Cardiac muscle cell (in vitro differentiated cells and primary cell): Measurements from ENCODE around the gene CLIC5. TPM values are rescaled to one million over a fixed set of nuclear protein-coding genes. Genes with fewer than 3 reads are reported as not detected.

Source experiments
- DNase-seq, 2 donors: peaks; one replicate each; pipeline versions ENCODE4 v3.0.0 to v3.0.0-alpha.2; 2010 to 2017; ENCODE audit warnings: low read depth in 1 of 2, low spot score in 1 of 2
- H3K27ac ChIP-seq: fragments of 200-600 bp; sonication (generic); 2 replicates; pipeline ENCODE4 v1.5.1; 2016
- H3K27me3 ChIP-seq: fragments of 200-600 bp; sonication (generic); 2 replicates; pipeline ENCODE4 v1.6.0; 2016; ENCODE audit warnings: control low read depth
- H3K36me3 ChIP-seq: fragments of 200-600 bp; sonication (generic); 2 replicates; pipeline ENCODE4 v1.5.1; 2016; ENCODE audit warnings: control low read depth
- H3K4me1 ChIP-seq: fragments of 200-600 bp; sonication (generic); 2 replicates; pipeline ENCODE4 v1.8.1; 2017; ENCODE audit warnings: low read depth, mild to moderate bottlenecking, mixed run types
- H3K4me3 ChIP-seq: fragments of 200-600 bp; sonication (generic); 2 replicates; pipeline ENCODE4 v1.5.1; 2016; ENCODE audit warnings: mild to moderate bottlenecking
- H3K9me3 ChIP-seq: fragments of 200-600 bp; sonication (generic); 2 replicates; pipeline ENCODE4 v1.5.1; 2017; ENCODE audit warnings: low read depth, mild to moderate bottlenecking, control low read depth
- polyA plus RNA-seq: library from polyadenylated mRNA; unstranded; fragments of >200 nt; fragmentation: Nextera tagmentation; extraction: Ambion mirVana; gene quantifications from 2 replicates; pipeline ENCODE4 v1.2.1, GENCODE V29; 2016
- total RNA-seq: library from RNA; depleted of rRNA; stranded (reverse); fragments of >200 nt; gene quantifications from 2 replicates; pipeline ENCODE4 v1.2.3, GENCODE V29; 2016
- TF ChIP-seq, protein P1 (sequence below): IDR thresholded peaks from 2 replicates; pipeline ENCODE4 v1.5.1; 2012; ENCODE audit warnings: low read depth, mild to moderate bottlenecking, low read length

The CLIC5 gene
- total and polyA plus RNA-seq, 2 experiments from 2014 or later, result 10.5 to 24.5 TPM

DNA sequence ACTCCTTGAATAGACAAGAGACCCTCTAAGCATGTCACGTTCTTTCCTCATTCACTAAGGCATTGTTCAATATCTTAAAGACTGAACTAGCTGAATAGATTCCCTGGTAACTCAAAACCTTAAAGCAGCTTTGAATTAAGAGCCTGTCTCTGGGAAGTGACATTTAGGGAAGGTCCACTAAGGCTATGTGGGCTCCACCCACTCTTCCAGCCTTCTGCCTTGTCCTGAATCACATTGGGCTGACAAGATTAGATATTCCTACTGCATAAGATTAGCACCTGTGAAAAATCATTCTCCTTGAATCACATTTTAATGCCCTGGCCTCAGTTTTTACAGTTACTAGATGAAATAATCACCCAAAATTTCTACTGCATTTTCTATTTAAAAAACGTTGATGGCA is 36.3 kb downstream of the CLIC5 start:
- TF ChIP-seq, protein P1, sequence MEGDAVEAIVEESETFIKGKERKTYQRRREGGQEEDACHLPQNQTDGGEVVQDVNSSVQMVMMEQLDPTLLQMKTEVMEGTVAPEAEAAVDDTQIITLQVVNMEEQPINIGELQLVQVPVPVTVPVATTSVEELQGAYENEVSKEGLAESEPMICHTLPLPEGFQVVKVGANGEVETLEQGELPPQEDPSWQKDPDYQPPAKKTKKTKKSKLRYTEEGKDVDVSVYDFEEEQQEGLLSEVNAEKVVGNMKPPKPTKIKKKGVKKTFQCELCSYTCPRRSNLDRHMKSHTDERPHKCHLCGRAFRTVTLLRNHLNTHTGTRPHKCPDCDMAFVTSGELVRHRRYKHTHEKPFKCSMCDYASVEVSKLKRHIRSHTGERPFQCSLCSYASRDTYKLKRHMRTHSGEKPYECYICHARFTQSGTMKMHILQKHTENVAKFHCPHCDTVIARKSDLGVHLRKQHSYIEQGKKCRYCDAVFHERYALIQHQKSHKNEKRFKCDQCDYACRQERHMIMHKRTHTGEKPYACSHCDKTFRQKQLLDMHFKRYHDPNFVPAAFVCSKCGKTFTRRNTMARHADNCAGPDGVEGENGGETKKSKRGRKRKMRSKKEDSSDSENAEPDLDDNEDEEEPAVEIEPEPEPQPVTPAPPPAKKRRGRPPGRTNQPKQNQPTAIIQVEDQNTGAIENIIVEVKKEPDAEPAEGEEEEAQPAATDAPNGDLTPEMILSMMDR, result no peak
- Histone ChIP-seq H3K4me3 (no peak overlapping the region), H3K27ac (no peak overlapping the region), H3K9me3 (no peaks in the 10 kb centered on the region), H3K4me1 (no peaks in the 10 kb centered on the region), H3K36me3 (no peaks in the 10 kb centered on the region), H3K27me3 (no peaks in the 10 kb centered on the region)
- no peak for DNase-seq

DNA sequence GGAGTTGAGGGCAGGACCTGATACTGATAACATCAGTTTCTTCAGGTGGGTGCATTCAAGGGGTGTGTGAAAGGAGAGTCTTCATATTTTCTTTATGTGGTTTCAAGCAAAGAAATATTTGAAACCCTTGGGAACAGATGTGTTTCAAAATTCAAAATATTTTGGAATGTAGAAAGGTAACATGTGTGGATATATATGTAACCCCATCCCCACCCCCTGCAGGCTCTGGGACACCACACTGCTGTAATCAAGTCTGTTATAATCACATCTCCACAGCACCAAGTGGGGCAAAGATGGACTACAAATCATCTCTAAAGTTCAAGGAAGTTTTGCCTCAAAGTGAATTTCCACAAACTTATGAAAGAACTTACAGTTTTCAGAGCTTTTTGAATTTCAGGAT is 41.1 kb downstream of the CLIC5 start:
- DNase-seq, result no peak
- no peaks in the 10 kb centered on the region for H3K27me3 ChIP-seq
- H3K27ac ChIP-seq, result no peak overlapping the region
- TF ChIP-seq, protein P1, result no peak
- H3K4me3 ChIP-seq, result no peak overlapping the region
- no peaks in the 10 kb centered on the region for H3K36me3 ChIP-seq
- no peaks in the 10 kb centered on the region for H3K9me3 ChIP-seq
- H3K4me1 ChIP-seq, result peaks cover 10% of the 10 kb centered on the region

DNA sequence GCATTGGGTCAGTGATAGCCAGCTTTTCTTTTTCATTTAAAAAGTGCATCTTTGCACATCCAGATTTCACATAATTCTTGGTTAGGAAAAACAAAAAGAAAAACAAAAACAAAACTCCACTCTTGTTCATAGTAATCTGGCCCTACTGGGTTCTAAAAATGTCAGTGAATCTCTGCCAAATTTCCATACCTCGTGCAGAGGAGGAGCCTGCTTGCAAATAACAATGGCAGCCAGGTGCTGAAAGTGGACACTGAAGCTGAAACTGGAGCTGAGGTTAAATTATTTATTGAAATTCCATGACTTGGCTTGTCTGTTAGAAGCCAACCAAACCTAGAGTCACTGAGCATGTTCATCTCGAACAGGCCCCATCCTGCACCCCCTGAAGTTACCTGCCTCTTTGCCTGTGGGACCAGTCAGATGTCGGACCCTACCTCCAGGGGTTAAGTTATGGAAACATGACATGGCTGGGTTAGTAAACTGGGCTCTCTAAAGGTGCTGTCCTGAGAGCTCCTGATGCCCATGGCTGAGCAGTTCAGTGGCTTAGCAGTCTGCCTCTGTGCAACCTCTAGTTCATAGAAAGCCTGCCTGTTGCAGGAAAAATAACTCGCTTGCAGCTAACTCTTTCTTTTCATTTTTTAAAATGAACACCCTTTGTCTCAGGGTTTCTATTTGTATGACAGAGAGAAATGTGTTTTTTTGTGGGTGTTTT is 42.7 kb downstream of the CLIC5 start:
- H3K27ac ChIP-seq, result no peak overlapping the region
- H3K9me3 ChIP-seq, result no peaks in the 10 kb centered on the region
- H3K4me1 ChIP-seq, result peaks cover 10% of the 10 kb centered on the region
- no peaks in the 10 kb centered on the region for H3K27me3 ChIP-seq
- TF ChIP-seq, protein P1, result no peak
- H3K36me3 ChIP-seq, result no peaks in the 10 kb centered on the region
- H3K4me3 ChIP-seq, result no peak overlapping the region
- DNase-seq, result no peak

DNA sequence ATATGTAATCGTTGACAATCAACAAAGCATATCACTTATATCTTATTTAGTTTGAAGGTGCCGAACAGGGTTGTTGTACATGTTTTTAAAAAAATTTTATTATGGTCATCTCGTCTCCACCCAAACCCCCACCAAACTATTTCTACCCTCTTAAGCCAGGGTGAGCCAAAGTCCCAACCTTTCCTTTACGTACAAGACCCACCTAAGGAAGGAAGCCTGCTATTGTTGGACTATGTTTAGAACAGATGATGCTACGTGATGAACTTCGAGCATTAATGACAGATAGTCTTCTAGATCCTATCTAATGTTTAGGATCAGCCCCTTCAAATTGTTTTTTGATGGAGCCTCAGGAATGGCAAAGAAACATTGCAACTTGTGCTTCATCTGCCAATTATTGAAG is 44.4 kb downstream of the CLIC5 start:
- Histone ChIP-seq H3K4me1 (peaks cover 10% of the 10 kb centered on the region), H3K36me3 (no peaks in the 10 kb centered on the region), H3K27me3 (no peaks in the 10 kb centered on the region), H3K9me3 (no peaks in the 10 kb centered on the region), H3K27ac (no peak overlapping the region), H3K4me3 (no peak overlapping the region)
- no peak for DNase-seq
- TF ChIP-seq, protein P1, result no peak

DNA sequence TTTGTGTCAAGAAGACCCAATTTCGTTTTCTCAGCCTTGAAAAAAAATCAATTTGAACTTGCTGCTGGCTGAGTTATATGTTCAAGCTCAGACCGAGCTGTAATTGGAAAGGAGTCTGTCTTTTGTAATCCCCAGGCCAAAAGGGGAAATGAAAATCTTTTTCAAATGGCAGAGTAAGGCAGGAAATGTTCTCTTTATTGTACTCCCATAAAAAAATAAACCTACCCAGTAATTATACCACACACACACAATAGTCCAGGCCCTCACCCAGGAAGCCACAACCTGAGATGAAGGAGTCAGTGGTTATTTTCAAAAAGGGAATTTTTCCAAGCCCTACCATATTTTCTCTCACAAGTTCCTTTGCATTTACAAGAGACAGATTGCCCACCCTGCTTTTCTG is 45.3 kb downstream of the CLIC5 start:
- no peaks in the 10 kb centered on the region for H3K36me3 ChIP-seq
- H3K27ac ChIP-seq, result peak overlapping the region; percentile 1
- H3K27me3 ChIP-seq, result no peaks in the 10 kb centered on the region
- no peaks in the 10 kb centered on the region for H3K9me3 ChIP-seq
- H3K4me1 ChIP-seq, result peaks cover 13% of the 10 kb centered on the region
- H3K4me3 ChIP-seq, result no peak overlapping the region
- no peak for DNase-seq
- TF ChIP-seq, protein P1, result no peak

DNA sequence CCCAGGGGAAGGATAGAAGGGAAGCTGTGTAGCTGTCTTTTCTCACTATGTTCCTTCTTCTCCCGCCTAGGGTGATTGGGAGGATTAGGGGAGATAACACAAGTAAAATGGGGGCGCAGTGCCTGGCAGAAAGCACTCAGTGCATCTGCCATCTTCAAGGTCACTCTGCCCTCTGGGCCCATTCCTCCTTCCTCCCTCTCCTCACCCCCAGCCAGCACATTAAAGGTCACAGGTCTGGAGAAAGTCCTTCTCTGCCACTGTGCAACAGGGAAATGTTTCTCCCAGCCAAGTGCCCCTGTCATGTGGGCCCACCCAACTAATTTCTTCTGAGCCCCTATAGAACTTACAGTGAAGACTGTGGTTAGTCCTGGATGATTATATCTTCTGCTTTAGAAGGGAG is 45.8 kb downstream of the CLIC5 start:
- DNase-seq, result no peak
- no peak overlapping the region for H3K4me3 ChIP-seq
- TF ChIP-seq, protein P1, result no peak
- H3K27me3 ChIP-seq, result no peaks in the 10 kb centered on the region
- no peaks in the 10 kb centered on the region for H3K36me3 ChIP-seq
- H3K4me1 ChIP-seq, result peaks cover 13% of the 10 kb centered on the region
- no peaks in the 10 kb centered on the region for H3K9me3 ChIP-seq
- peak overlapping the region; percentile 1 for H3K27ac ChIP-seq
